Bronchial epithelial cell (primary cell): Measurements from ENCODE around the gene ARHGAP30. TPM values are rescaled to one million over a fixed set of nuclear protein-coding genes. Genes with fewer than 3 reads are reported as not detected.
A peak's percentile ranks its signal among the peaks of the same experiment; 100 is the strongest.

Experiments
- DNase-seq: peaks from one replicate; pipeline ENCODE4 v3.0.0-alpha.2; 2010; ENCODE audit warnings: low read depth
- FAIRE-seq: peaks from 2 replicates; lab custom pipeline; 2011; peaks lifted over from hg19 to GRCh38; lab: Jason Lieb, UNC
- H3K27me3 ChIP-seq: 2 replicates; pipeline ENCODE4 v1.5.1; 2011; ENCODE audit warnings: low read length; ENCODE audit not compliant: control insufficient read depth, insufficient read depth
- H3K36me3 ChIP-seq: 2 replicates; pipeline ENCODE4 v1.5.1; 2011; ENCODE audit warnings: low read length; ENCODE audit not compliant: control insufficient read depth, insufficient read depth
- H3K4me3 ChIP-seq: 2 replicates; pipeline ENCODE4 v1.5.1; 2011; ENCODE audit warnings: mild to moderate bottlenecking, low read depth, low read length, control low read depth
- total RNA-seq: library from RNA; depleted of rRNA; stranded (reverse); fragments of >200 nt; gene quantifications from 2 replicates; pipeline ENCODE4 v1.2.1, GENCODE V29; 2014
- TF ChIP-seq, protein P1 (sequence below): IDR thresholded peaks from 2 replicates; pipeline ENCODE4 v1.5.1; 2011; ENCODE audit warnings: mild to moderate bottlenecking, moderate library complexity, low read length, control low read depth, inconsistent platforms; ENCODE audit not compliant: insufficient read depth, severe bottlenecking

ARHGAP30 gene
- total RNA-seq, 1 donor from 2014 or later: 1.3 TPM

DNA sequence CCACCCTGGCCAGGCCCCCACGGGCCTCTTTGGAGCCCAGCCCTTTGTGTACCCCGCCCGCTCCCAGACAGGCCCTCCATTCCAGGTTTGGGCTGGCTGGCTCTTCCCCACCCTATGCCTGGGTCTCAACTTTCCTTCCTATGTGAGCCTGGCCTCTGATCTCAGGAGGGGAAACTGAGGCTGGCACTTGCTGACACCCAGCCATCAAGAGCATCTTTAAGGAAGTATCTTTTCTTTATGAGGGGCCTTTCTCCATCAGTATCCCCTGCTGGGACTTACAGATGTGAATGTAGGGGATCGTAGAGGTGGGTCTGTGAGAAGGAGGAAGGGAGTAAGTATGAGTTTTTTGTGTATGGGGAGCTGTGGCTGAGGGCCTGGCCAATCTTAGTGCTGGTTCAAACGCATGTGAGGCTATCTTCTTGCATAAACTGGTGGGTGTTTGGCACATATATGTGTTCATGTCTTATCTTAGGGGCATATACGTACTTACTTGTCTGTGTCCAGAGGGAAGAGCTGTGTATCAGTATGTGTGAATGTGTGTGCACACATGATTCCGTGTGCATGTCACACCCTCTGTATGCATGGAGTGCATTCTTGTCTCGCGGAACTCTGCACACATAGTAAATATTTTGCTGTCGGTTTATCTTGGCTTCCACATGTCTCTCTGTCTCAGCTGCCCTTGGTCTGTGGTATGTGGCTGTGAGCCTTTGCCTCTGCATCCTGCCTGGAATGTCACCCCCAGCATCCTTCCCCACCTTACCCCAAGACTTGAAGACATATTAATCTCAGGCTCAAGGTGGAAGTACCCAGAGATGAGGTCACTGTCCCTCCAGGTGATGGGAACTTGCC lies 14.3 kb upstream of the ARHGAP30 start:
- Histone ChIP-seq H3K27me3 (no peaks in the 10 kb centered on the region), H3K4me3 (no peak overlapping the region), H3K36me3 (no peaks in the 10 kb centered on the region)
- DNase-seq (peak; percentile 40), FAIRE-seq (peak; percentile 83)
- TF ChIP-seq, protein P1, sequence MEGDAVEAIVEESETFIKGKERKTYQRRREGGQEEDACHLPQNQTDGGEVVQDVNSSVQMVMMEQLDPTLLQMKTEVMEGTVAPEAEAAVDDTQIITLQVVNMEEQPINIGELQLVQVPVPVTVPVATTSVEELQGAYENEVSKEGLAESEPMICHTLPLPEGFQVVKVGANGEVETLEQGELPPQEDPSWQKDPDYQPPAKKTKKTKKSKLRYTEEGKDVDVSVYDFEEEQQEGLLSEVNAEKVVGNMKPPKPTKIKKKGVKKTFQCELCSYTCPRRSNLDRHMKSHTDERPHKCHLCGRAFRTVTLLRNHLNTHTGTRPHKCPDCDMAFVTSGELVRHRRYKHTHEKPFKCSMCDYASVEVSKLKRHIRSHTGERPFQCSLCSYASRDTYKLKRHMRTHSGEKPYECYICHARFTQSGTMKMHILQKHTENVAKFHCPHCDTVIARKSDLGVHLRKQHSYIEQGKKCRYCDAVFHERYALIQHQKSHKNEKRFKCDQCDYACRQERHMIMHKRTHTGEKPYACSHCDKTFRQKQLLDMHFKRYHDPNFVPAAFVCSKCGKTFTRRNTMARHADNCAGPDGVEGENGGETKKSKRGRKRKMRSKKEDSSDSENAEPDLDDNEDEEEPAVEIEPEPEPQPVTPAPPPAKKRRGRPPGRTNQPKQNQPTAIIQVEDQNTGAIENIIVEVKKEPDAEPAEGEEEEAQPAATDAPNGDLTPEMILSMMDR: no peak

DNA sequence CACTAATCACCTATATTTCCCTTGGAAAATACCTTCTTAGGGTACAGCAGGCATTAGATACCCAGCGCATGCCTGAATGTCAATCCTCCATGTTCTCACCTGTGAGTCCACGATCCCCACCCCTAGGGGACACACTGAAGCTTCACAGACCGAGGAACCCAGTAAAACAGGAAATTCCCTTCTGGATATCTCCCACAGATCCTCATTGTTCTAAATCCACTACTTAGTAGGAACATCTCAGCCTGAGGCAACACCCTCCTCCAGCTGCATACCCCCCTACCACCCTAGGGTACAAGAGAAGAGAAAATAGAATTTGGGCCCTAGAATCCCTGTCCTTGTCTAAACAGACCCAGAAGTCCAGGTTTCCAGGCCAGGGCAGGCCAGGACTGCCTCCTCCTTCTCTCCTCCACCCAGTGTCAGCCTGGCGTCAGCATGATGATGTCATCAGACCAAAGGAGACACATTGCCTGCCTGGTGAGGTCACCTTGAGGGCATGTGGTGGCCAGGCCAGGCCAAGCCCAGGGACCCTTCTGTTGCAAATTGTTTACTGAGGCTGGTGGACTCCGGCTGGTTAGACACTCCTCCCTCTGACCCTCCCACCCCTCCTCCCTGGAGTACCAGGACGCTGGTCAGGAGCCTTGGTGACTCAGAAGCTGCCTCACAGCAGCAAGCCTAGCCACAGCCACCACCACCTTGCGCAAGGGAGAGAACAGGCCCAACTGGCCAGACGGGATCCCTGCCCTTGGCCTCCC lies 13.5 kb upstream of the ARHGAP30 start:
- FAIRE-seq: peak; percentile 52
- Histone ChIP-seq H3K4me3 (peak overlapping the region; percentile 9), H3K27me3 (no peaks in the 10 kb centered on the region), H3K36me3 (no peaks in the 10 kb centered on the region)
- peak; percentile 97 for DNase-seq
- TF ChIP-seq, protein P1: no peak

DNA sequence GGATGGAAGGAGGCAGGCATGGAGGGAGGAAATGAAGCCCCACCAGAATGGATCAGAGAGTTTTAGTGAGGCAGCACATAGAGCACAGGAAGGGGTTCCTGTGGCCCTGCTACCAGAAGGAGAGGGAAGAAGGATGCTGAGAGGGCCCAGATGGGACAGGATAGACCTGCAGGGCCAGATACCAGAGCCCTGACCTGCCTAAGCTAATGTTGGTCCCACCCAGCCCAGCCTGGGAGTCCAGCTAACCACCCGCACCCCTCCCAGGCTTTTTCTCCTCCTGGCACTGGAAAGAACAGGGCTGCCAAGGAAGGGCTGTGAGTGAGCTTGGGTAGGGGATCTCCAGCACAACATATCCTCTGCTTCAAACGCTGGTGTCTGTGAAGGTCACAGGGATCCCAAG lies 12.8 kb upstream of the ARHGAP30 start:
- Histone ChIP-seq H3K4me3 (no peak overlapping the region), H3K27me3 (no peaks in the 10 kb centered on the region), H3K36me3 (no peaks in the 10 kb centered on the region)
- TF ChIP-seq, protein P1: no peak
- no peak for FAIRE-seq
- DNase-seq: peak; percentile 33

- FAIRE-seq: no peak
- H3K4me3 ChIP-seq: no peak overlapping the region
- no peak for DNase-seq
- H3K36me3 ChIP-seq: peaks cover 4% of the 10 kb centered on the region
- TF ChIP-seq, protein P1: no peak
- H3K27me3 ChIP-seq: no peaks in the 10 kb centered on the region
Observed at GRCh38 chr1:161081519-161081918, 11.8 kb upstream of the ARHGAP30 start.

GRCh38 chr1:161080441-161081405 lies 11.0 kb upstream of the ARHGAP30 start:
- peak; percentile 82 for DNase-seq
- H3K36me3 ChIP-seq: peaks cover 4% of the 10 kb centered on the region
- TF ChIP-seq, protein P1: no peak
- FAIRE-seq: peak; percentile 79
- H3K4me3 ChIP-seq: no peak overlapping the region
- no peaks in the 10 kb centered on the region for H3K27me3 ChIP-seq
